ENCODE measurements around the gene POLE2. TPM values are rescaled to one million over a fixed set of nuclear protein-coding genes. Genes with fewer than 3 reads are reported as not detected.

POLE2 gene
- total RNA-seq, 1 donor from 2014 or later, result 1.2 TPM

- TF ChIP-seq CTCF (IDR thresholded peaks at IDR 0.05), result no peak
- Histone ChIP-seq H3K4me3 (no peak overlapping the region), H3K27me3 (ENCODE audit: low read depth) (no peaks in the 10 kb centered on the region), H3K4me1 (peaks cover 23% of the 10 kb centered on the region), H3K36me3 (peaks cover 16% of the 10 kb centered on the region), H3K9me3 (no peaks in the 10 kb centered on the region), H3K27ac (peak overlapping the region; percentile 36)
- ATAC-seq (no peak), DNase-seq (no peak)
- intact Hi-C loops (cut with DNase I), result no loop called here
Observed at GRCh38 chr14:49642163-49642562, 45.9 kb downstream of the POLE2 start.

GRCh38 chr14:49641697-49642129 is 46.3 kb downstream of the POLE2 start:
- intact Hi-C loops (cut with DNase I), result no loop called here
- Histone ChIP-seq H3K9me3 (no peaks in the 10 kb centered on the region), H3K4me3 (no peak overlapping the region), H3K27ac (peak overlapping the region; percentile 36), H3K4me1 (peaks cover 28% of the 10 kb centered on the region), H3K36me3 (peaks cover 20% of the 10 kb centered on the region), H3K27me3 (ENCODE audit: low read depth) (no peaks in the 10 kb centered on the region)
- no peak for DNase-seq
- no peak for TF ChIP-seq CTCF (IDR thresholded peaks at IDR 0.05)
- peak in 1 of 2 donors; percentile 50 for ATAC-seq

- Histone ChIP-seq H3K9me3 (no peaks in the 10 kb centered on the region), H3K4me1 (peaks cover 37% of the 10 kb centered on the region), H3K4me3 (no peak overlapping the region), H3K27ac (no peak overlapping the region), H3K27me3 (ENCODE audit: low read depth) (no peaks in the 10 kb centered on the region), H3K36me3 (peaks cover 23% of the 10 kb centered on the region)
- DNase-seq (no peak), ATAC-seq (peak in 1 of 2 donors; percentile 18)
- intact Hi-C loops (cut with DNase I), result no loop called here
- TF ChIP-seq CTCF (IDR thresholded peaks at IDR 0.05), result no peak
Observed at GRCh38 chr14:49640540-49641417, 47.2 kb downstream of the POLE2 start.

- Histone ChIP-seq H3K4me3 (no peak overlapping the region), H3K9me3 (no peaks in the 10 kb centered on the region), H3K27me3 (ENCODE audit: low read depth) (no peaks in the 10 kb centered on the region), H3K36me3 (peaks cover 23% of the 10 kb centered on the region), H3K4me1 (peaks cover 43% of the 10 kb centered on the region), H3K27ac (no peak overlapping the region)
- no peak for TF ChIP-seq CTCF (IDR thresholded peaks at IDR 0.05)
- intact Hi-C loops (cut with DNase I), result no loop called here
- DNase-seq, result no peak
- ATAC-seq, result no peak
Observed at GRCh38 chr14:49637534-49638078, 50.4 kb downstream of the POLE2 start.

GRCh38 chr14:49636866-49637265 is 51.1 kb downstream of the POLE2 start:
- no peak for TF ChIP-seq CTCF (IDR thresholded peaks at IDR 0.05)
- peaks cover 23% of the 10 kb centered on the region for H3K36me3 ChIP-seq
- H3K27me3 ChIP-seq (ENCODE audit: low read depth), result no peaks in the 10 kb centered on the region
- intact Hi-C loops (cut with DNase I), result no loop called here
- H3K9me3 ChIP-seq, result no peaks in the 10 kb centered on the region
- no peak overlapping the region for H3K4me3 ChIP-seq
- ATAC-seq (no peak), DNase-seq (no peak)
- peaks cover 41% of the 10 kb centered on the region for H3K4me1 ChIP-seq
- H3K27ac ChIP-seq, result no peak overlapping the region

Measured in lower lobe of right lung (tissue), 2 donors.